GM12878 (cell line): Measurements from ENCODE around the gene TDRD7. TPM values are rescaled to one million over a fixed set of nuclear protein-coding genes. Genes with fewer than 3 reads are reported as not detected.

ENCODE experiments used
- ATAC-seq: fragments of 200-7000 bp; cut with Tn5 transposase; 3 replicates; pipeline ENCODE4 v1.9.1; 2020; ENCODE audit warnings: mild to moderate bottlenecking, moderate library complexity
- BruUV-seq: library from RNA; stranded (reverse); fragments of 400-500 nt; replicated peaks from 2 replicates; lab custom pipeline; 2021; lab: Mats Ljungman, UMichigan
- CTCF ChIA-PET: fragments of 300-600 bp; sonication (Branson Sonifier 250); formaldehyde crosslinking; extraction: SDS; loops from one replicate; lab custom pipeline; 2021; ENCODE audit warnings: inconsistent platforms; lab: Yijun Ruan, JAX
- POLR2A ChIA-PET: fragments of 350-600 bp; formaldehyde crosslinking; extraction: SDS; loops from one replicate; lab custom pipeline; 2021; ENCODE audit warnings: inconsistent platforms; lab: Charles Lee
- RAD21 ChIA-PET: fragments of 300-600 bp; sonication (Branson Sonifier 250); formaldehyde crosslinking; loops from one replicate; lab custom pipeline; 2023; ENCODE audit warnings: antibody characterized with exemption; ENCODE audit not compliant: unreplicated experiment; lab: Charles Lee
- SMC1A ChIA-PET: fragments of 300-600 bp; sonication (Branson Sonifier 250); formaldehyde crosslinking; loops from one replicate; lab custom pipeline; 2023; ENCODE audit not compliant: unreplicated experiment, uncharacterized antibody; lab: Charles Lee
- DNase-seq: peaks from one replicate; pipeline ENCODE4 v3.0.0-alpha.2; 2011; ENCODE audit warnings: low read depth, low spot score
- FAIRE-seq: peaks from 3 replicates; lab custom pipeline; 2011; peaks lifted over from hg19 to GRCh38; lab: Jason Lieb, UNC
- H2AFZ ChIP-seq: 2 replicates; pipeline ENCODE4 v1.6.0; 2011; ENCODE audit warnings: low read depth, low read length, control low read depth; ENCODE audit not compliant: control insufficient read depth
- H3K27ac ChIP-seq: 2 replicates; pipeline ENCODE4 v1.5.1; 2011; ENCODE audit warnings: control low read depth; ENCODE audit not compliant: control insufficient read depth, insufficient read depth
- H3K27me3 ChIP-seq, 2 experiments: replicated peaks in 1 of 2; 2 replicates each; pipeline versions ENCODE4 v1.6.0 to v1.6.1; 2011; ENCODE audit warnings: low read length in 1 of 2; ENCODE audit not compliant: control insufficient read depth in 2 of 2, insufficient read depth in 2 of 2
- H3K36me3 ChIP-seq, 2 experiments: 2 replicates each; pipeline ENCODE4 v1.5.1; 2011; ENCODE audit warnings: low read length in 1 of 2; ENCODE audit not compliant: control insufficient read depth in 2 of 2, insufficient read depth in 2 of 2
- H3K4me1 ChIP-seq: 2 replicates; pipeline ENCODE4 v1.6.1; 2011; ENCODE audit warnings: mild to moderate bottlenecking, low read length, moderate library complexity, mixed read lengths; ENCODE audit not compliant: control insufficient read depth, insufficient read depth
- H3K4me2 ChIP-seq: 2 replicates; pipeline ENCODE4 v1.6.0; 2011; ENCODE audit warnings: control low read depth; ENCODE audit not compliant: control insufficient read depth, insufficient read depth
- H3K4me3 ChIP-seq: fragments of 200-600 bp; sonication (generic); 2 replicates; pipeline ENCODE4 v1.5.1; 2016
- H3K79me2 ChIP-seq: 2 replicates; pipeline ENCODE4 v1.6.0; 2011; ENCODE audit warnings: low read length; ENCODE audit not compliant: control insufficient read depth, insufficient read depth
- H3K9ac ChIP-seq: 2 replicates; pipeline ENCODE4 v1.8.0; 2011; ENCODE audit warnings: low read length, control low read depth, mixed read lengths; ENCODE audit not compliant: control insufficient read depth, insufficient read depth
- H3K9me3 ChIP-seq: replicated peaks from 3 replicates; pipeline ENCODE4 v1.5.1; 2011; ENCODE audit warnings: mild to moderate bottlenecking, low read length; ENCODE audit not compliant: control insufficient read depth, insufficient read depth
- H4K20me1 ChIP-seq: 2 replicates; pipeline ENCODE4 v1.6.0; 2011; ENCODE audit not compliant: control insufficient read depth, insufficient read depth
- BCL11A ChIP-seq: IDR thresholded peaks from 2 replicates; pipeline ENCODE4 v1.6.1; 2011; ENCODE audit warnings: low read depth, low read length
- BHLHE40 ChIP-seq, 2 experiments: fragments of 450-650 bp in 1 of 2; IDR thresholded peaks; 2 replicates each; pipeline ENCODE4 v1.6.1; 2011 to 2017; ENCODE audit warnings: low read depth in 2 of 2, borderline replicate concordance in 1 of 2, improper control_type of control experiment in 1 of 2, low read length in 1 of 2, mild to moderate bottlenecking in 1 of 2
- ELK1 ChIP-seq: IDR thresholded peaks from 2 replicates; pipeline ENCODE4 v1.6.1; 2012; ENCODE audit warnings: low read depth, low read length, improper control_type of control experiment
- SUZ12 ChIP-seq: fragments of 200-600 bp; sonication (generic); IDR thresholded peaks from one replicate; pipeline ENCODE4 v1.6.1; 2018; ENCODE audit warnings: antibody characterized with exemption, mild to moderate bottlenecking; ENCODE audit not compliant: unreplicated experiment
- TCF12 ChIP-seq: IDR thresholded peaks from 2 replicates; pipeline ENCODE4 v1.6.1; 2011; ENCODE audit warnings: low read depth, mild to moderate bottlenecking, low read length
- TCF3 ChIP-seq: IDR thresholded peaks from 2 replicates; pipeline ENCODE4 v1.6.1; 2012; ENCODE audit warnings: low read depth, mild to moderate bottlenecking, low read length, borderline replicate concordance; ENCODE audit not compliant: insufficient read depth
- WRNIP1 ChIP-seq: IDR thresholded peaks from 2 replicates; pipeline ENCODE4 v1.6.1; 2011; ENCODE audit warnings: low read depth, low read length, improper control_type of control experiment, borderline replicate concordance
- YY1 ChIP-seq: IDR thresholded peaks from 2 replicates; pipeline ENCODE4 v1.6.1; 2011; ENCODE audit warnings: low read depth, mild to moderate bottlenecking, low read length
- WGBS: methylation state at CpG from one replicate; pipeline ENCODE4 v1.1.6; 2016; ENCODE audit warnings: low lambda C conversion rate; ENCODE audit not compliant: insufficient replicate concordance, insufficient coverage; ENCODE audit errors: missing lambda C conversion rate; 5-methylcytosine and 5-hydroxymethylcytosine counted together
- in situ Hi-C: fragments of 300-500 bp; cut with MboI; formaldehyde crosslinking; loops from 9 replicates; pipeline ENCODE4 v1.14.3; 2018; ENCODE audit warnings: mixed read lengths
- intact Hi-C: fragments of 100-400 bp; cut with micrococcal nuclease; formaldehyde crosslinking; loops from one replicate; pipeline ENCODE4 v1.14.2; 2022; ENCODE audit not compliant: unreplicated experiment
- polyA plus RNA-seq, 11 experiments: library from polyadenylated mRNA; depleted of rRNA in 4 of 11; unstranded in 6 of 11; stranded (reverse) in 5 of 11; fragments of >200 nt; fragmentation: Nextera tagmentation in 4 of 11; fragmentation: Illumina TruSeq in 1 of 11; extraction: Ambion mirVana in 4 of 11; extraction: Trizol in 1 of 11; gene quantifications; 1 replicate in 1 of 11; 2 replicates in 10 of 11; pipeline versions ENCODE4 v1.2.1 to v1.2.3, GENCODE V29; 2011 to 2016; ENCODE audit warnings: inconsistent platforms in 2 of 11, missing spikeins in 2 of 11, low read depth in 1 of 11
- total RNA-seq, 4 experiments: library from RNA; depleted of rRNA in 3 of 4; stranded (reverse); fragments of >200 nt in 3 of 4; fragmentation: Illumina TruSeq in 1 of 4; extraction: Trizol in 1 of 4; gene quantifications; 2 replicates each; pipeline versions ENCODE4 v1.2.1 to v1.2.3, GENCODE V29; 2013 to 2021

TDRD7 gene
- total and polyA plus RNA-seq, 10 of the 15 experiments (the other 5 are each of a cell fraction or from before 2014, with no cell fraction given) = 5.7 to 26.4 (median 16.2) TPM

- FAIRE-seq = no peak
- no peak overlapping the region for H3K9ac ChIP-seq
- peaks cover 70% of the 10 kb centered on the region for H3K79me2 ChIP-seq
- no peak overlapping the region for H3K4me3 ChIP-seq
- ChIA-PET SMC1A (interaction anchor here (1.2 to 5.2 kb wide), 7 partner anchors 7 to 106 kb away, joined by 3 to 49 read pairs (median 28); partner anchors contain the start of gene TMOD1), RAD21 (interaction anchor here (0.7 to 3.6 kb wide), 5 partner anchors 7 to 125 kb away, joined by 4 to 75 read pairs (median 19); partner anchors contain the start of genes NCBP1, TMOD1 and TSTD2), POLR2A (interaction anchor here (1.3 kb wide), 1 partner anchor 125 kb away, joined by 3 read pairs; the partner anchor contains the start of gene NCBP1), CTCF (interaction anchor here (0.6 to 3.9 kb wide), 5 partner anchors 10 to 107 kb away, joined by 3 to 41 read pairs (median 23); no protein-coding TSS in a partner anchor)
- whole genome bisulfite sequencing = 61% methylated on average over 4 of the region's 4 CpGs
- H3K27ac ChIP-seq = peak overlapping the region; percentile 20; the same call in 1 of the 2 replicates
- DNase-seq = no peak
- no peak for ATAC-seq
- TF ChIP-seq WRNIP1 (no peak), BCL11A (no peak), SUZ12 (no peak), BHLHE40 (IDR thresholded peaks at IDR 0.05; ENCODE audit: borderline replicate concordance in 1 of 2, low read depth in 2 of 2, low read length in 1 of 2) (no peak), TCF3 (no peak), YY1 (no peak), ELK1 (no peak), TCF12 (no peak)
- H4K20me1 ChIP-seq = no peaks in the 10 kb centered on the region
- H3K36me3 ChIP-seq = no peaks in the 10 kb centered on the region; a peak in 1 of 4 replicates
- no TSS peak for BruUV-seq
- no peak overlapping the region for H2AFZ ChIP-seq
- intact Hi-C loops = loop anchor here (10.0 kb wide), 1 partner anchor 86 kb away; no protein-coding TSS in a partner anchor
- peaks cover 3% of the 10 kb centered on the region for H3K9me3 ChIP-seq
- peaks cover 44% of the 10 kb centered on the region for H3K4me1 ChIP-seq
- no peaks in the 10 kb centered on the region for H3K27me3 ChIP-seq
- peak overlapping the region; percentile 41; the same call in 1 of the 2 replicates for H3K4me2 ChIP-seq
- in situ Hi-C loops = loop anchor here (10.0 kb wide), 1 partner anchor 1094 kb away; the partner anchor contains the start of gene ZNF367
Observed at GRCh38 chr9:97508852-97509251, 97.0 kb downstream of the TDRD7 start.
